HUDEP-2 (cell line): ENCODE data around the gene COL4A2.

Experiments
- DNase-seq, 76 experiments: peaks; one replicate each; lab custom pipeline; 2025; ENCODE audit not compliant: unreplicated experiment in 76 of 76; lab: John Stamatoyannopoulos, UW

COL4A2 gene

GRCh38 chr13:110351636-110352420 lies 44.7 kb downstream of the COL4A2 start:
- DNase-seq = no peak

GRCh38 chr13:110352735-110353134 lies 45.7 kb downstream of the COL4A2 start:
- peak in 6 of 76 experiments; percentile 2 to 20 (median 4) for DNase-seq

GRCh38 chr13:110353339-110353977 lies 46.4 kb downstream of the COL4A2 start:
- no peak for DNase-seq

- no peak for DNase-seq
Measured at GRCh38 chr13:110354123-110354627, 47.1 kb downstream of the COL4A2 start.

- peak in 16 of 76 experiments; percentile 2 to 40 (median 6) for DNase-seq
Measured at GRCh38 chr13:110354715-110355473, 47.8 kb downstream of the COL4A2 start.

GRCh38 chr13:110356362-110356761 lies 49.3 kb downstream of the COL4A2 start:
- DNase-seq = no peak

- DNase-seq = no peak
Measured at GRCh38 chr13:110358381-110358780, 51.3 kb downstream of the COL4A2 start.

GRCh38 chr13:110359840-110360301 lies 52.8 kb downstream of the COL4A2 start:
- no peak for DNase-seq

GRCh38 chr13:110360598-110360997 lies 53.5 kb downstream of the COL4A2 start:
- DNase-seq = no peak

- no peak for DNase-seq
Measured at GRCh38 chr13:110361365-110361911, 54.4 kb downstream of the COL4A2 start.

- peak in 3 of 76 experiments; percentile 1 to 4 (median 3) for DNase-seq
Measured at GRCh38 chr13:110363010-110363409, 55.9 kb downstream of the COL4A2 start.

GRCh38 chr13:110364081-110364480 lies 57.0 kb downstream of the COL4A2 start:
- DNase-seq = no peak

- DNase-seq = no peak
Measured at GRCh38 chr13:110365876-110366275, 58.8 kb downstream of the COL4A2 start.

GRCh38 chr13:110366733-110367132 lies 59.6 kb downstream of the COL4A2 start:
- no peak for DNase-seq

GRCh38 chr13:110367620-110368019 lies 60.5 kb downstream of the COL4A2 start:
- no peak for DNase-seq

GRCh38 chr13:110368408-110368807 lies 61.3 kb downstream of the COL4A2 start:
- DNase-seq = no peak

GRCh38 chr13:110369400-110369799 lies 62.3 kb downstream of the COL4A2 start:
- no peak for DNase-seq

- DNase-seq = no peak
Measured at GRCh38 chr13:110371550-110372465, 64.7 kb downstream of the COL4A2 start.

- DNase-seq = no peak
Measured at GRCh38 chr13:110372676-110373075, 65.6 kb downstream of the COL4A2 start.

- no peak for DNase-seq
Measured at GRCh38 chr13:110373617-110374016, 66.5 kb downstream of the COL4A2 start.
